HG03095 (cell line): ENCODE results near the gene GABRB2.
A peak's percentile ranks its signal among the peaks of the same experiment; 100 is the strongest.
"Not testable (repeated sequence)": the region's sequence is repeated elsewhere in the genome, so short reads cannot be mapped to it uniquely, and the experiment has no call there.

Experiments
- ATAC-seq: cut with Tn5 transposase; IDR thresholded peaks from one replicate; pipeline ENCODE4 v1.9.1; 2021; ENCODE audit warnings: moderate library complexity; ENCODE audit not compliant: unreplicated experiment

The GABRB2 gene

DNA sequence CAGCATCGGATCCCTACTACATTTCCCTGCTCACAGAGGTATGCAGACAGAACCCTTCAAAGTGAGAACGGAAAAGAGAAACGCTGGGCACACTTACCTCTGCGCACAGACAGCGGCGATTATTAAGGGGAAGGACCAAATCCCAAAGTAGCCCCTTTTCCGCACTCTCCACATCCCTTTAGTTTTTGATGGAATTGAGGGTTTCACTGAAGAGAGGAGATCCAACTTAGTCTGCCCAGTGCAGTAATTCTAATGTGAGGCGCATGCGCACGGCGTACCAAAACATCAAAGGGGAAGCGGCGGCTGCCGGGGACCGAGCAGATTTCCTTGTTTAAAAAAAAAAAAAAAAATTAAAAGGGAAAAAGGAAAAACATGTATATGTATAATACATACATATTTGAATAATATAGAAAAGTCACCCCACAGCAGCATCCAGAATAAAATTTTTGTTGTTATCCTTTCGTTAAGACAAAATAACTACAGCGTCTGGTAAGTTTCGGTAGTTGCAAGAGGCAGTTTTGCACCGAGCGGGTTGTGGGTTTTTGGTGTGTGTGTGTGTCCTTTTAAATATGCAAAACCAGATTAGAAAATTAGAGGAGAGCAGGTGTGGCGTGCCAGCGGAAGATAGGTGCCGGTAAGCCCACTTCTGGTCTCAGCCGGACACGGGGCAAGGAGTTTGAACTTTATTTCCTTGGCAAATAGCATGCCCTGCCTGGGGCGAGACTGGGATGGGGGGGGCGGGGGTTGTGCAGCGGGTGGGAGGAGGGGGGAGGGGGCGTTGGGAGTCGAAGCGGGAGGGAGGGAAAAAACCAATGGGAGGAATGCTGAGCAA lies at the start of gene GABRB2:
Gene GABRB2 (minus strand): TSS at position 256 of the 832 bp plus-strand sequence. CDS start 82 bp downstream, at position 174.
- ATAC-seq = peak; percentile 65

DNA sequence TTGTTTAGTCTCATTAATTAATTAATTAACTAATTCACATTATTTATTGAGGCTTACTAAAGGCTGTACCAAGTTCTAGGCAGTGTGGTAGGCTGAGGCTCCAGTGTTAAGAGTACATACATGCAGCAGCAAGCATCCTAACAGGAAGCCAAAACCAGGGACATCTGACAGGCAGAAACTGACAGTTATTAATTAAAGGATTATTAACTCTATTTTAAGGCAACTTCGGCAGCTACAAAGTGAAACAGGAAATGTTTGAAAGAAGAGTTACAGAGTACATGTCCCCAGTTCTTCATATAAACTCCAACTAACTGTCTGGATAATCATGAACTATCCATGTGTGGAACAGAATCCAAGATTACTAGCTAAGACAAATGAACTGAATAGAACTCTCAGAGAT lies 39.3 kb upstream of the GABRB2 start:
- ATAC-seq = no peak

DNA sequence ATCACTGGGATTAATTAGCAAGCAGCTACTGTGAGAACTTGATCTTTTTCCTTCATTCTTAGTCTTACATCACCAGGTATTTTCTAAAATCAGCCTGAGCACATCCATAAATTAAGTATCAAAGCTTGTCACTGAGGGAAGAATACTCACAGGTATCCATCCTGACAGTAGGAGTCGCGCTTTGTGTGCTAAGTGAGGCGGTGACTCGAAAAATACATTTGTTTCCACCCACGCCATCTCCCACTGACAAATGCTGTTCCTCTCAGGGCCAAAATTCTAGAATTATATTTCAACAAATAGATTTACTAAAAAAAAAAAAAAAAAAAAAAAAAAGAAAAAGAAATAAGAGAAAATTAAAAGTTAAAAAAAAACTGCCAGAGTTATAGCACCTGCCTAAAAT lies 34.1 kb upstream of the GABRB2 start:
- no peak for ATAC-seq

DNA sequence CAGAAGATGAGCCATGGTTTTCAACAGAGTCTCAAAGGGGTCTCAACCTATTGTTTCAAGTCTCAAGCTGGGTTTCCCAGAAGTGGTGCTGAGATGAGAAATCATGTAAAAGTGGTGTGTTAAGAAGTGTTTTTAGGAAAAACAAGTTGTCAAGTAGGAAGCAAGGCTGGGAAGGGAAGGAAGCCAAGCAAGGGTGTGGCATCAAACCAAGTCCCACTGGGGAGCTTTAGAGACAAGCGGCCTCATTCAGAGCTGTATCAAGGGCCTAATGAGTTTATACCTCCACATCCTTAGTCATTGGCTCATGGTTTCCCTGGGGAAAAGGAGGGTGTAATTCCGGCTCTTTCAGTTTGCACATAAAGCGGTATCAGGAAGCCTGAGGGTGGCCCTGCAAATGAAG lies 26.4 kb upstream of the GABRB2 start:
- ATAC-seq = no peak

DNA sequence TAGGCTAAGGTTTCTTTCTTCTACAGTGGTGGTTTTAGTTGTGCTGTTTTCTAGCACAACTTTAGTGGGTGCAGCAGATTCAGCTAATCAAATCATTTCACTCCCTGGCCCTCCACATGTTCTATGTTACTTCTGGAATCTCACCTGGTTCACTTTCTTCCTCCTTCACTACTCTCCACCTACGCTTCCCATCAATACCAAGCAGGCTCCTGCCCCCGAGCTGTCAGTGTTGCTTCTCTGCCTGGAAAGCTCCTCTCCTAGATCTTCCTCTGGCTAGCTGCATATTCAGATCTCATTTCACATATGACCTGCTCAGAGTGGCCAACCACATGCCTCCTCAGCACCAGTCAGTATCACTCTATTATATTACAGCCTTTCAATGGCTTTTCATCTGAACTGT lies 19.6 kb upstream of the GABRB2 start:
- ATAC-seq = no peak

DNA sequence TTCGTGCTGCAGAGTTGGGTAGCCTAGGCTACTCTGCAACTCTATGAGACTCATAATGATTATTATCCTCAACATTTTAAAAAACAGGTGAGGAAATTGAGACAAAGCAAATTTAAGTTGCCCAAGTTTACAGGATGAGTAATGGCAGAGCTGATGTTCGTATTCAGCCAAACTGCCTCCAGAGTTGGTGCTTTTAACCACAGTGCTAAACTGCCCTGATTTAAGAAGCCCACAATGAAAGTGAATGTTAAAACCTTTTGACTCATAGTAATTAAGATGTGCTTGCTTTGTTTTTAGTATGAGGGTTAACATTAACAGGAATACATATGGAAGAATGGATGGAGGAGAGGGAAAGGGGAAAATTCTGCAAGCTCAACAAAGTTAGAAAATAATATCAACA lies 15.9 kb upstream of the GABRB2 start:
- no peak for ATAC-seq

DNA sequence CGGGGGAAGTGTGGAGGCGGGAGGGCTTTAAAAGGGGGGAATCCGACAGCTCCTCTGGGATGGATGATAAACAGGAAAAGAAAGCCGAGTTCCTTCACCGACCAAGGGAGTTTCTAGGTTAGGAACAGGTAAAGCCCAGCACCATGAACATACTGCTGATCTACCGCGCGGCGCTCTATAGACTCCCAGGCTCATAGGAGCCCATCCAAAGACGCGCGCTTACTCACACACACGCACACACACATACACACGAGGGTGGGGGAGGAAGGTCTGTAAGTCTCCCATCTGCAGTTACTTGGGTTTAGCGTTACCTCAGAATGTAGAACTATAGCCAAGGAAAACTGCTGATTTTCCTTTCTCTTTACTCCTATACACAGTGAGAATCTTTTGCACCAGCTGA lies 2.6 kb upstream of the GABRB2 start:
- no peak for ATAC-seq

DNA sequence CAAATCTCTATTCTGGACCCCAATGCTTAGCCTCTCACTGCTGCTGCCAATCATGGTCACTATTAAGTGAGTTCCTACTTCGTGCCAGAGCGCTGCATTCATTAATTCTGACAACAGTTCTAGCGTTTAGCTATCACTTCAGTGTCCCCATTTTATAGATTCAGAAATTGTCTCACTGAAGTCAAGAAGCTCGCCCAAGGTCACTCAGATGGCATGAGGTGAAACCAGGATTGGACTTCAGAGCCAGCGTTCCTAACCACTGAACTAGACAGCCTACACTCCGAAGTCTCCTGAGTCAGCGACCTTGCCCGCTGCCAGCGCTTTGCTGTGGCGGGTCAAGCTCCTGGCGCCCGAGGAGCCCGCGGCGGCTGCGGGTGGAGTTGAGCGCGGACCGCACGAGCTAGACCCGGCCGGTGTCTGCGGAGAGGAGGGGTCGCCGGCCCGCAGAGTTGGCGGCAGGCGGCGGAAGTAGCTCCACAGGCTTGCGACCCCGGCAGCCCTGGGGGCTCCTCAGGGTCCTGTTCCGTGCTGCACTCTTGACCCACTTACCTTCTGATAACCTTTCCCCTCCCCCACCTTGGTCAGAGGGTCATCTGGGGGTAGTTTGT lies 2.1 kb upstream of the GABRB2 start:
- ATAC-seq = no peak

DNA sequence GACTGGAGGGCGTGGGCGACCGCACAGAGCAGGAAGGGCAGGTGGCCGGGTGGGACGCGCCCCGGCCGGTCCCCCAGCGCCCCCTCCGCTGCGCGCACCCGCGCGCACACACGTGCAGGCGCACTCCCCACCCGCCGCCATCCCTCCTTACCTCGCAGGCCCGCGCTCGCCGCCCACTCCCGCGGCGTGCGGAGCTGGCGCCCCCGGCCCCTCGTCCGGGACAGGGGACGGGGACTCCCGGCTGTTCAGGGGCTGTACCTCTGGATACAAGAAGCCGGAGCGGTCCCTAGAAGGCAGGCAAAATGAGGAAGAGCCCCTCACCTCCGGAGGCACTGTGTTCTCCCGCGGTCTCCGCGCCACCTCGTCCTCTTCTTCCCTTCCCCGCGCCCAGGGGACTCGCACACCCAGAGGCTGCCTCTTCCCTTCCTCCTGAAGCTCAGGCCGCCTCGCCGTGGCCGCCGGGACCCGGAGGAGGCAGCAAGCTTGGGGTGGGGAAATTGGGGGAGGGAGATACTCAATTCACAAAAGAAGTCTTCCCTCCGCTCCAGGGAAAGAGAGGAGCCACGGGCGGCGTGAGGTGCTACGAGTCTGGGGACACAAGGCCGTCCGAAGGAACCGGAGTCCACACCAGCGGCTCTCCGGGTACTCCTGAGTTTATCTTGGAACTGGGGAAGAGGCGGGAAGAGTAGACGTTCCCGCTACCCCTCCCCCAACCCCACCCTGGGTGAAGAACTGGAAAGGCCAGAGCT lies 1.4 kb upstream of the GABRB2 start:
- no peak for ATAC-seq

DNA sequence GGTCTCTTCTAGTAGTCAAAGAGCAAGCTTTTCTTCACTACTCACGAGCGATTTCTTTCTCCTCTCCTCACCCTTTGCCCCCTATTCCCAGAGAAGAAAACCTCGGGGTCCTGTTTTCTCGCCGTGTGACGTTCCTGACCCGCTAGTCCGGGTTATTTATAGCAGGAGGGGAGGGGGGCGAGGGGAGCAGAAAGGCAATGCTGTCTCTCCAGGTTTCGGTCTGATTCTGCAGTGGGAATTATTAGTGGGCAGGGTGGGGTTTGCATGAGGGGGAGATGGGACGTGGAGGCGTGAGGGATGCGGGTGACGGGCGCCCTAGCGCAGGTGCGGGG lies 847 bp upstream of the GABRB2 start:
- no peak for ATAC-seq

DNA sequence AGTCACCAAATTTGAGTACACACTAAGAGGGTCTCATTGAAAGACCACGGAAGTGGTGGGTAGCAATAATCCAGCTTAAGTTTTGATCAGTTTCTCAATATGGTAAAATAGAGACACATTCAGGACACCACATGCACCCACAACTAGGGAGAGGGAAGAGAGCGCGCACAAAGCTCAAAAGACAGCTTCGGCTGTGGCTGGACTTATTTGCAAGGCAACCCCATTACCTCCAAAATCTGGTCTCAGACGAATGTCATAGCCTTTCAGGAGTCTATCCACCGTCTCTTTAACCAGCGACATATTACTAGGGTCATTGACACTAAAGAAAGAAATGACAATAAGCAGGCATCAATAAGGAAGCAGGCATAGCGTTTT lies 443 bp downstream of the GABRB2 start:
- no peak for ATAC-seq

DNA sequence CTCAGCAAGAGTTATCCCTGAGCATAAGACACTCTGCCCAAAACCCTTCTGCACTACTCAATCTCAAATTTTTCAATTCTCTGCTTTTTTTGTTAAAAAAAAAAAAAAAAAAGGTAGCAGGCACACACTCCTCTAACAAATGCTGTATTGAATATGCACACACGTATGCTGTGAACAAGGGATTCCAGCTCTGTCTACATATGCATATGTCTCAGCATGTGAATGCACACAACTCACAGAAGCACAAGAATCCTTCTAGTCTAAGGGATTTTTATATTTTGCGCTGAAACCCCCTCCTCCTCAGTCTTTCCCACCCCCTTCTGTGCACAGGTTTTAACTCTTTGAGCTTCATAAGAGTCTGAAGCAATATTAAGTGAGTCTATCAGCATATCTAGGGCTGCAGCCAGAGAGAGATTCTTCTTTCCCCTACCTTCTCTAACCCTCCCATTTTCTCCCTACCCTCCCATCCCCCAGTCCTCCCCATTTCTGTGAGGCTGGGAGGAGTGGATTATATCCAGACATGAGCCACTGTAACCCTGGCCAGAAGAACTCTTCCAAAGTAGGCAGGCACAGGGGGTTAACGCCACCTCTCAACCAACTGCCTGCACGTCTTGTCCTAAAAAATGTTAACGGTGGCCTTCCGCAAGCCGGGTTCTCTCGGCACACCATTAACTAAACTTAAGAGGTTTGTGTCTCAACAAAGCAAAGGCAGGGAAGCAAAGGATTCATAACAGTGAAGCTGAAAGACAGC lies 1.0 kb downstream of the GABRB2 start:
- no peak for ATAC-seq

DNA sequence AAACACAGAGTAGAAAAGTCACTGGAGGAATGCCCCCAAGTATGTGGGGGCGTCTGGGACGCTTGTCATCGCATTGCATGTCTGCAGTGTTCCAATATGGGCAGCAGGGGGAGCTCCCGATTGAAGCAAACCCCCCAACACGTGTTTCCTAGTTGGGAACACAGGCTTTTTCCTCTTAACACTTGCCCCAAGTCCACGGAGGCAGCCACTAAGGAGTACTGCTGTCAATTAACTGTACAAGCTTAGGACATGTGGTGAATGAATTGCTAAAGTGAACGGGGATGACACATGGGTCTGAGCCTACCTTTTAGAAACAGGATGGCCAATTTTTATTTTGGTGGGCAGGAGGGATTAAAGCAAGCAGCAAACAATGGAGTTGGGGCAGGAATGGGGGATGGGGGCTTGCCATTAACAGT lies 2.2 kb downstream of the GABRB2 start:
- peak; percentile 60 for ATAC-seq

DNA sequence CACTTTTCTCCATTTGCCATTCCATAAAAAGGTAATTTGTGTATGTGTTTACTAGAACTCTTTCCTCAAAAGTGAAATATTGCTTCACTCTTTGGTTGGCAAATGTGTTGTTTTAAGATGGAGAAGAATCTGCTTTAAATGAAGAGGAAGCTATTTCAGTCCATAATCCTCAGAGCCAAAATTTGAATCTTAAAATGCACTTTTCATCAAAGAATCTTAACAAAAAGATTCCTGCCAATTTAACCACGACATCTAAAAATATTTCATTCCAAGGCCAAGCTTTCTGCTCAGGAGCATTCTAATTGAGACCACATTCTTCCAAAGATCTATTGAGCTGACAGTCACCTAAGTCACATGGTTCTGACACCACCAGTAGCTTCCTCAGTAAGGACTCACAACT lies 7.5 kb downstream of the GABRB2 start:
- no peak for ATAC-seq

DNA sequence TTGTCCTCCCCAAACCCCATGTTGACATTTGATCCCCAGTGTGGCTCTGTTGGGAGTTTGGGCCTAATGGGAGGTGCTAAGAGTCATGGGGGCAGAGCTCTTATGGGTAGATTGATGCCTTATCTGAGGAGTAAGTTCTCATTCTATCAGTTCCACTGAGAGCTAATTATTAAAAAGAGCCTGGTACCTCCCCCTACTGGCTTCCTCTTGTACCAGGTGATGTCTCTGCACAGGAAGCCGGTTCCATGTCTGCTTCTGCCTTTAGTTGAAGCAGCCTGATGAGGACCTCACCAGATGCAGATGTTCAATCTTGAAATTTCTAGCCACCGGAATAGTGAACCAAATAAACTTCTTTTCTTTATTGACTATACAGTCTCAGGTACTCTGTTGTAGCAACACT lies 10.8 kb downstream of the GABRB2 start:
- ATAC-seq = peak; percentile 63

DNA sequence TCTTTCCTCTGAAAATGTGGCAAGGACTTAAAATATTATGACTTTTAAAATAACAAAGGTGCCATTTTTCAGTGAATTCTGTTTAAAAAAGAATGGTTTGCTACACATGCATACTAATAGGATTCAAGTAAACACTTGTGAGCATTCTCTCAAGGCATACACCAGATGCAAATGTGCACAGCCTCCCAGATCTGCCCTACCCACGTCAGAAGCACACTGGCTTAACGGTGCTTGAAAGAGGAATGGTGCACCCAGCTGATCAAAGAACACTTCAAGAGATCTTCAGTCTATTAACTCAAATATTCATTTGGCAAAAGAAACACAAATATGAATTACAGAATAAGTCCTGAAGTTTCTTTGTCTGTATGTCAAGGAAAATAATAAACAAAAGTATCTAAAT lies 15.8 kb downstream of the GABRB2 start:
- no peak for ATAC-seq

DNA sequence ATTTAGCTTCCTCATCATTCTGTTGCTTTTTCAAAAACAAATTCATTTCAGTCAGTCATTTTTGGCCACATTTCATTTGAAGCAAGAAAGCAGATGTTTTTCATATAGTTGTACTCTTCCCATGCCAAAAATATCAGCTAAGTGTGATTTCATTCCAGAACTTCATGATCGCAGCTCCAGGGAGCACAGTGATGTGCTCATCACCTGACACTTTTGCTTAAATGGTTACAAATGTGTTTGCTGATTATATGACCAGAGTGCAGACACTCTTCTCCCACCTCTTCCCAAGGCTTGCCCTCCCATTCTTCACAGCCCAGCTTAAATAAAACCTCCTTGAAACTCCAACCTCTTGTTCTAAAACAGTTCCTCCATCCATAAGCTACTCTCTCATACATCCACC lies 32.6 kb downstream of the GABRB2 start:
- ATAC-seq = no peak

DNA sequence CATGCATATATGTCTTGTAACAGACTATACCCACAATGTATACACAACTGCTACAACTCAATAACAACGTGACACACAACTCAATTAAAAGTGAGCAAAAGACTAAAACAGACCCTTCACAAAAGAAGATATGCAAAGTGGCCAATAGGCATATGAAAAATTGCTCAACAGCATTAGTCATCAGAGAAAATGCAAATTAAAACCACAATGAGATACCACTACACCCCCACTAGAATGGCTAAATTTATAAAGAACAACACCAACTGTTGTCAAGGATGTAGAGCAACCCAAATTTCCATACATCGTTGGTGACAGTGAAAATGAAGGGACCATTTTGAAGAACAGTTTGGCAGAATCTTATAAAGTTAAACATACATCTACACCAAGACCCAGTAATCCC lies 38.9 kb downstream of the GABRB2 start:
- no peak for ATAC-seq

DNA sequence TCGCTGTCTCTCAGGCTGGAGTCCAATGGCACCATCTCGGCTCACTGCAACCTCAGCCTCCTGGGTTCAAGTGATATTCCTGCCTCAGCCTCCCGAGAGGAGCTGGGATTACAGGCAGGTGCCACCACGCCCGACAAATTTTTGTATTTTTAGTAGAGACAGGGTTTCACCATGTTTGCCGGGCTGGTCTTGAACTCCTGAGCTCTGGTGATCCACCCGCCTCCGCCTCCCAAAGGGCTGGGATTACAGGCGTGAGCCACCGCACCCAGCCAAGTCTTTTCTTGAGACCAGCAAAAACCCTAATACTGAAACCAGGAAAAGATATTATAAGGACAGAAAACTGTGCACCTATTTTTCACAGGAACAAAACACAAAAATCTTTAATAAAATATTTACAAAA lies 41.4 kb downstream of the GABRB2 start:
- ATAC-seq = not testable (repeated sequence)

DNA sequence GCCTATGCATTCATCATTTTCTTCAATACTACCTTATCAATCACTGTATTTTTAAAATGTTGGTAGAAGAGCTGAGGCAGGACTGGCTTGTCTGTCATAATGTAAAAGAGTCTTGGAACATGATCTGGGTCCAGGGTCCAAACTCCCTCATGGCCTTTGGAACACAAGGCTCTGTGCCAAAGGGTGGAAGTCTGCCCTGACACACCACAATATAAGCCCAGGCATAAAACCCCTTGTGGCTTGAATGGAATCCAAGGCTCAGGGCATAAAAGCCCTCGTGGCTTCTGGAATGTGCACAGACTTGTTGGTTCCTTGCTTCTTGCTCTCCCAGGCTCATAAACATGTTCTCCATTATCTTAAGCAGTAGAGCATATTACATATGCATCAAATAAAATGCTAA lies 48.0 kb downstream of the GABRB2 start:
- ATAC-seq = no peak

DNA sequence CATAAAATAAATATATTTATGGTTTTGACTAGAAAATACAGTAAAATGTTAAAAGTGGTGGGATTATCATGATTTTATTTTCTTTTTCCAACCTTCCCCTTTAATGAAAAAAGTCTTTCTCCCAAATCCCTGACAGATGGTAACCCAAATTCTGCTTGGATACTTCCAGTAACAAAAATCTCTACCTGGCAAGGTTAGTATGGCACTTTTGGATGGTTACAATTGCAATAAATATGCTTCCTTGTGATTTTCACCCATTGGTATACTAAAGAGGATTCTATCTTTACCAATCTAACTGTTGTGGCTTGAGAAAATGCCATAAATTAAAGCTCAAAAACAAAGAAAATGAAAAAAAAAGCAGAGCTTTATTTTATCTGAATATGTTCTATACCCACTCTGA lies 62.8 kb downstream of the GABRB2 start:
- no peak for ATAC-seq
